GM12878 (cell line): ENCODE measurements around the gene ERN1. TPM values are rescaled to one million over a fixed set of nuclear protein-coding genes. Genes with fewer than 3 reads are reported as not detected.

ENCODE experiments used
- BCLAF1 ChIP-seq: fragments of 450-650 bp; IDR thresholded peaks from 2 replicates; pipeline ENCODE4 v1.6.1; 2017; ENCODE audit warnings: antibody characterized with exemption, mild to moderate bottlenecking, moderate library complexity
- BMI1 ChIP-seq: fragments of 450-650 bp; IDR thresholded peaks from 2 replicates; pipeline ENCODE4 v1.6.1; 2016; ENCODE audit warnings: mild to moderate bottlenecking, moderate library complexity, borderline replicate concordance
- EP300 ChIP-seq, 2 experiments: fragments of 150-350 bp in 1 of 2; IDR thresholded peaks; 2 replicates each; pipeline ENCODE4 v1.6.1; 2011 to 2012; ENCODE audit warnings: low read depth in 2 of 2, low read length in 2 of 2, borderline replicate concordance in 1 of 2, improper control_type of control experiment in 1 of 2, inconsistent platforms in 1 of 2; ENCODE audit not compliant: control insufficient read depth in 1 of 2
- JUND ChIP-seq: IDR thresholded peaks from 2 replicates; pipeline ENCODE4 v1.6.1; 2012; ENCODE audit warnings: low read depth, mild to moderate bottlenecking, low read length, improper control_type of control experiment, moderate library complexity
- LARP7 ChIP-seq: fragments of 450-650 bp; IDR thresholded peaks from 2 replicates; pipeline ENCODE4 v1.6.1; 2017; ENCODE audit warnings: mild to moderate bottlenecking
- MEF2B ChIP-seq: fragments of 450-650 bp; IDR thresholded peaks from 2 replicates; pipeline ENCODE4 v1.6.1; 2018; ENCODE audit warnings: mild to moderate bottlenecking, moderate library complexity; ENCODE audit not compliant: partially characterized antibody, poor library complexity, severe bottlenecking
- NBN ChIP-seq: fragments of 450-650 bp; IDR thresholded peaks from 2 replicates; pipeline ENCODE4 v1.6.1; 2016
- NFYB ChIP-seq: IDR thresholded peaks from 2 replicates; pipeline ENCODE4 v1.6.1; 2011; ENCODE audit warnings: low read depth, mild to moderate bottlenecking, low read length, improper control_type of control experiment, moderate library complexity; ENCODE audit not compliant: insufficient read depth
- POLR2AphosphoS2 ChIP-seq: IDR thresholded peaks from 2 replicates; pipeline ENCODE4 v1.6.1; 2011; ENCODE audit warnings: low read depth, mild to moderate bottlenecking, low read length, improper control_type of control experiment, moderate library complexity
- RAD51 ChIP-seq: fragments of 450-650 bp; IDR thresholded peaks from 2 replicates; pipeline ENCODE4 v1.6.1; 2016; ENCODE audit warnings: moderate library complexity, mild to moderate bottlenecking, inconsistent platforms
- SKIL ChIP-seq: fragments of 450-650 bp; IDR thresholded peaks from 2 replicates; pipeline ENCODE4 v1.6.1; 2017; ENCODE audit warnings: mild to moderate bottlenecking, low read depth, inconsistent platforms; ENCODE audit not compliant: poor library complexity, severe bottlenecking
- SREBF1 ChIP-seq: IDR thresholded peaks from 2 replicates; pipeline ENCODE4 v1.6.1; 2012; ENCODE audit warnings: mild to moderate bottlenecking, low read length
- TCF12 ChIP-seq: IDR thresholded peaks from 2 replicates; pipeline ENCODE4 v1.6.1; 2011; ENCODE audit warnings: low read depth, mild to moderate bottlenecking, low read length
- ZNF384 ChIP-seq: IDR thresholded peaks from 2 replicates; pipeline ENCODE4 v1.6.1; 2012; ENCODE audit warnings: low read depth, mild to moderate bottlenecking, low read length, improper control_type of control experiment, borderline replicate concordance
- polyA plus RNA-seq, 11 experiments: library from polyadenylated mRNA; depleted of rRNA in 4 of 11; unstranded in 6 of 11; stranded (reverse) in 5 of 11; fragments of >200 nt; fragmentation: Nextera tagmentation in 4 of 11; fragmentation: Illumina TruSeq in 1 of 11; extraction: Ambion mirVana in 4 of 11; extraction: Trizol in 1 of 11; gene quantifications; 1 replicate in 1 of 11; 2 replicates in 10 of 11; pipeline versions ENCODE4 v1.2.1 to v1.2.3, GENCODE V29; 2011 to 2016; ENCODE audit warnings: inconsistent platforms in 2 of 11, missing spikeins in 2 of 11, low read depth in 1 of 11
- total RNA-seq, 4 experiments: library from RNA; depleted of rRNA in 3 of 4; stranded (reverse); fragments of >200 nt in 3 of 4; fragmentation: Illumina TruSeq in 1 of 4; extraction: Trizol in 1 of 4; gene quantifications; 2 replicates each; pipeline versions ENCODE4 v1.2.1 to v1.2.3, GENCODE V29; 2013 to 2021
- TF ChIP-seq, protein P1 (sequence below): IDR thresholded peaks from 2 replicates; pipeline ENCODE4 v1.6.1; 2011; ENCODE audit warnings: low read depth, low read length, improper control_type of control experiment, borderline replicate concordance
- TF ChIP-seq, protein P2 (sequence below): fragments of 150-350 bp; IDR thresholded peaks from 2 replicates; pipeline ENCODE4 v1.6.1; 2014; ENCODE audit warnings: mild to moderate bottlenecking, low read depth, low read length
- TF ChIP-seq, protein P3 (sequence below): IDR thresholded peaks from 2 replicates; pipeline ENCODE4 v1.6.1; 2012; ENCODE audit warnings: low read depth, low read length, improper control_type of control experiment
- TF ChIP-seq, protein P4 (sequence below): fragments of 450-650 bp; IDR thresholded peaks from 2 replicates; pipeline ENCODE4 v1.6.1; 2017; ENCODE audit warnings: mild to moderate bottlenecking

Gene ERN1
- total and polyA plus RNA-seq, 10 of the 15 experiments (the other 5 are each of a cell fraction or from before 2014, with no cell fraction given): 2.6 to 19.2 (median 7.6) TPM

DNA sequence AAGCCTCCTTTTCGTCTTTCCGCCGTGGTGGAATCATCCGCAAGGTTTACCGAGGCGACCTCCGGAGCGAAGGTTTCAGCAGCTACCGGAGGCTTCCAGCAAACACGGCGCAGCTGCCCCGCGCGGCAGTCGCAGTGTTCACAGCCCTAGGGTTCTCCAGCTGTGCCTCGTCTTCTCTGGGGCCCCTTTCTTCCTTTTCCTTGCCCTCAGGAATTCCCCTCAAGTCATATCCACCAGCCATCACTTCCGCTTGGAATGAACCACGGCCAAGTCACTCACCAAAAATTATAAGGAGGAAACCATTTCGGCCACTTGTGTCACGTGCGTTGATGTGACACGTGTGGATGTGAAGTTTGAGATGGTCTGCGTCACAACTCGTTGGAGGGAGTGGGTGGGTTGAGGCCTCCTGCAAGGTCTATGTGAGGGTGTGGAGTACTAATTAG is 636 bp upstream of the ERN1 start (continued):
- TF ChIP-seq, protein P1, sequence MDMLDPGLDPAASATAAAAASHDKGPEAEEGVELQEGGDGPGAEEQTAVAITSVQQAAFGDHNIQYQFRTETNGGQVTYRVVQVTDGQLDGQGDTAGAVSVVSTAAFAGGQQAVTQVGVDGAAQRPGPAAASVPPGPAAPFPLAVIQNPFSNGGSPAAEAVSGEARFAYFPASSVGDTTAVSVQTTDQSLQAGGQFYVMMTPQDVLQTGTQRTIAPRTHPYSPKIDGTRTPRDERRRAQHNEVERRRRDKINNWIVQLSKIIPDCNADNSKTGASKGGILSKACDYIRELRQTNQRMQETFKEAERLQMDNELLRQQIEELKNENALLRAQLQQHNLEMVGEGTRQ: peak; percentile 76; the same call in 1 of the 2 replicates
- peak; percentile 83 for TF ChIP-seq NBN
- TF ChIP-seq, protein P2, sequence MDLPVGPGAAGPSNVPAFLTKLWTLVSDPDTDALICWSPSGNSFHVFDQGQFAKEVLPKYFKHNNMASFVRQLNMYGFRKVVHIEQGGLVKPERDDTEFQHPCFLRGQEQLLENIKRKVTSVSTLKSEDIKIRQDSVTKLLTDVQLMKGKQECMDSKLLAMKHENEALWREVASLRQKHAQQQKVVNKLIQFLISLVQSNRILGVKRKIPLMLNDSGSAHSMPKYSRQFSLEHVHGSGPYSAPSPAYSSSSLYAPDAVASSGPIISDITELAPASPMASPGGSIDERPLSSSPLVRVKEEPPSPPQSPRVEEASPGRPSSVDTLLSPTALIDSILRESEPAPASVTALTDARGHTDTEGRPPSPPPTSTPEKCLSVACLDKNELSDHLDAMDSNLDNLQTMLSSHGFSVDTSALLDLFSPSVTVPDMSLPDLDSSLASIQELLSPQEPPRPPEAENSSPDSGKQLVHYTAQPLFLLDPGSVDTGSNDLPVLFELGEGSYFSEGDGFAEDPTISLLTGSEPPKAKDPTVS: no peak
- TF ChIP-seq POLR2AphosphoS2: no peak; the same call in 1 of the 2 replicates
- peak; percentile 73; the same call in 1 of the 2 replicates for TF ChIP-seq LARP7
- peak; percentile 86 for TF ChIP-seq TCF12
- TF ChIP-seq, protein P3, sequence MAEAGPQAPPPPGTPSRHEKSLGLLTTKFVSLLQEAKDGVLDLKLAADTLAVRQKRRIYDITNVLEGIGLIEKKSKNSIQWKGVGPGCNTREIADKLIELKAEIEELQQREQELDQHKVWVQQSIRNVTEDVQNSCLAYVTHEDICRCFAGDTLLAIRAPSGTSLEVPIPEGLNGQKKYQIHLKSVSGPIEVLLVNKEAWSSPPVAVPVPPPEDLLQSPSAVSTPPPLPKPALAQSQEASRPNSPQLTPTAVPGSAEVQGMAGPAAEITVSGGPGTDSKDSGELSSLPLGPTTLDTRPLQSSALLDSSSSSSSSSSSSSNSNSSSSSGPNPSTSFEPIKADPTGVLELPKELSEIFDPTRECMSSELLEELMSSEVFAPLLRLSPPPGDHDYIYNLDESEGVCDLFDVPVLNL: no peak
- TF ChIP-seq JUND: 0 out of 2 replicates have a peak, but pooled peaks have one; percentile 10
- 0 out of 4 replicates have a peak, but pooled peaks of 1 of the 2 experiments have one; percentile 32 for TF ChIP-seq EP300 (IDR thresholded peaks at IDR 0.05; ENCODE audit: borderline replicate concordance in 1 of 2, control insufficient read depth in 1 of 2, low read depth in 2 of 2, low read length in 2 of 2)
- TF ChIP-seq BCLAF1: no peak
- no peak for TF ChIP-seq NFYB
- TF ChIP-seq BMI1: no peak
- TF ChIP-seq, protein P4, sequence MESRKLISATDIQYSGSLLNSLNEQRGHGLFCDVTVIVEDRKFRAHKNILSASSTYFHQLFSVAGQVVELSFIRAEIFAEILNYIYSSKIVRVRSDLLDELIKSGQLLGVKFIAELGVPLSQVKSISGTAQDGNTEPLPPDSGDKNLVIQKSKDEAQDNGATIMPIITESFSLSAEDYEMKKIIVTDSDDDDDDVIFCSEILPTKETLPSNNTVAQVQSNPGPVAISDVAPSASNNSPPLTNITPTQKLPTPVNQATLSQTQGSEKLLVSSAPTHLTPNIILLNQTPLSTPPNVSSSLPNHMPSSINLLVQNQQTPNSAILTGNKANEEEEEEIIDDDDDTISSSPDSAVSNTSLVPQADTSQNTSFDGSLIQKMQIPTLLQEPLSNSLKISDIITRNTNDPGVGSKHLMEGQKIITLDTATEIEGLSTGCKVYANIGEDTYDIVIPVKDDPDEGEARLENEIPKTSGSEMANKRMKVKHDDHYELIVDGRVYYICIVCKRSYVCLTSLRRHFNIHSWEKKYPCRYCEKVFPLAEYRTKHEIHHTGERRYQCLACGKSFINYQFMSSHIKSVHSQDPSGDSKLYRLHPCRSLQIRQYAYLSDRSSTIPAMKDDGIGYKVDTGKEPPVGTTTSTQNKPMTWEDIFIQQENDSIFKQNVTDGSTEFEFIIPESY: no peak
- no peak for TF ChIP-seq SREBF1
- no peak for TF ChIP-seq ZNF384
- TF ChIP-seq SKIL: no peak
- TF ChIP-seq MEF2B: peak; percentile 55
- TF ChIP-seq RAD51: peak; percentile 98
